Mononuclear cell (primary cell): ENCODE measurements around the gene PRX. TPM values are rescaled to one million over a fixed set of nuclear protein-coding genes. Genes with fewer than 3 reads are reported as not detected.
"Not testable (repeated sequence)": the region's sequence is repeated elsewhere in the genome, so short reads cannot be mapped to it uniquely, and the experiment has no call there.

Experiments used
- H3K27me3 ChIP-seq: 2 replicates; pipeline ENCODE4 v1.6.0; 2011; ENCODE audit warnings: low read length, control low read depth; ENCODE audit not compliant: insufficient read depth
- H3K4me1 ChIP-seq: 2 replicates; pipeline ENCODE4 v1.5.1; 2011; ENCODE audit warnings: mild to moderate bottlenecking, low read length, control low read depth; ENCODE audit not compliant: insufficient read depth
- H3K4me3 ChIP-seq: 2 replicates; pipeline ENCODE4 v1.5.1; 2011; ENCODE audit warnings: mild to moderate bottlenecking, low read length, moderate library complexity
- H3K9me3 ChIP-seq: 2 replicates; pipeline ENCODE4 v1.5.1; 2011; ENCODE audit warnings: low read depth, mild to moderate bottlenecking, control low read depth, low read length
- total RNA-seq: library from RNA; depleted of rRNA; stranded (reverse); fragments of >200 nt; gene quantifications from one replicate; pipeline ENCODE4 v1.2.3, GENCODE V29; 2012

Gene PRX, protein sequence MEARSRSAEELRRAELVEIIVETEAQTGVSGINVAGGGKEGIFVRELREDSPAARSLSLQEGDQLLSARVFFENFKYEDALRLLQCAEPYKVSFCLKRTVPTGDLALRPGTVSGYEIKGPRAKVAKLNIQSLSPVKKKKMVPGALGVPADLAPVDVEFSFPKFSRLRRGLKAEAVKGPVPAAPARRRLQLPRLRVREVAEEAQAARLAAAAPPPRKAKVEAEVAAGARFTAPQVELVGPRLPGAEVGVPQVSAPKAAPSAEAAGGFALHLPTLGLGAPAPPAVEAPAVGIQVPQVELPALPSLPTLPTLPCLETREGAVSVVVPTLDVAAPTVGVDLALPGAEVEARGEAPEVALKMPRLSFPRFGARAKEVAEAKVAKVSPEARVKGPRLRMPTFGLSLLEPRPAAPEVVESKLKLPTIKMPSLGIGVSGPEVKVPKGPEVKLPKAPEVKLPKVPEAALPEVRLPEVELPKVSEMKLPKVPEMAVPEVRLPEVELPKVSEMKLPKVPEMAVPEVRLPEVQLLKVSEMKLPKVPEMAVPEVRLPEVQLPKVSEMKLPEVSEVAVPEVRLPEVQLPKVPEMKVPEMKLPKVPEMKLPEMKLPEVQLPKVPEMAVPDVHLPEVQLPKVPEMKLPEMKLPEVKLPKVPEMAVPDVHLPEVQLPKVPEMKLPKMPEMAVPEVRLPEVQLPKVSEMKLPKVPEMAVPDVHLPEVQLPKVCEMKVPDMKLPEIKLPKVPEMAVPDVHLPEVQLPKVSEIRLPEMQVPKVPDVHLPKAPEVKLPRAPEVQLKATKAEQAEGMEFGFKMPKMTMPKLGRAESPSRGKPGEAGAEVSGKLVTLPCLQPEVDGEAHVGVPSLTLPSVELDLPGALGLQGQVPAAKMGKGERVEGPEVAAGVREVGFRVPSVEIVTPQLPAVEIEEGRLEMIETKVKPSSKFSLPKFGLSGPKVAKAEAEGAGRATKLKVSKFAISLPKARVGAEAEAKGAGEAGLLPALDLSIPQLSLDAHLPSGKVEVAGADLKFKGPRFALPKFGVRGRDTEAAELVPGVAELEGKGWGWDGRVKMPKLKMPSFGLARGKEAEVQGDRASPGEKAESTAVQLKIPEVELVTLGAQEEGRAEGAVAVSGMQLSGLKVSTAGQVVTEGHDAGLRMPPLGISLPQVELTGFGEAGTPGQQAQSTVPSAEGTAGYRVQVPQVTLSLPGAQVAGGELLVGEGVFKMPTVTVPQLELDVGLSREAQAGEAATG (N-terminal part only)
- total RNA-seq, result 1.0 TPM

DNA sequence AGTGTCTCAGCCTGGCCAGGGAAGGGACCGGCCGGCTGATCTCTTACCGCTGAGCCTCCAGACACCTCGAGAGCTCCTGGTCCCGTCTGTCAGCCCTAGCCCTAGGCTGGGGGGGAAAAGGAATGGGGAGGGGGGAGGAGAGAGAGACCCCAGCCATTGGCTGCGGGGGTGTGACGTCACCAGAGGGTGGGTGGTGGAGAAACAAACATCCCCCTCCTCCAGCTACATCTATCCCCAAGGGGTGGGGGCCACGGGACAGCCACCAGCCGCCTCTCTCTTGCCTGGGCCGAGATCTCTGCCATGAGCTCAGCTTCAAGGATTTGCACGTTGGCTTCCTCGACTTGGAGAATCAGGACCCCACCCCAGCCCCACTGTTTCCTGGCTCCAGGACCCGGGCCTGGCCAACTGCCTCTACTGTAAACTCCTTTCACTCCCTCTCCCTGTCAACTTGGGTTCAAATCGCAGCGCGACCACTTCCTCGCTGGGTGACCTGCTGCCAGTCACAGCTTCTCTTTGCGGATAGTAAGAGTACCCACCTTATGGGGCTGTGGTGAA lies at the start of gene PRX:
TSS of gene PRX (minus strand) at position 88 of the 555 bp plus-strand sequence. CDS start 5,446 bp downstream, outside the sequence.
- Histone ChIP-seq H3K9me3 (no peaks in the 10 kb centered on the region), H3K4me1 (peaks cover 24% of the 10 kb centered on the region)

DNA sequence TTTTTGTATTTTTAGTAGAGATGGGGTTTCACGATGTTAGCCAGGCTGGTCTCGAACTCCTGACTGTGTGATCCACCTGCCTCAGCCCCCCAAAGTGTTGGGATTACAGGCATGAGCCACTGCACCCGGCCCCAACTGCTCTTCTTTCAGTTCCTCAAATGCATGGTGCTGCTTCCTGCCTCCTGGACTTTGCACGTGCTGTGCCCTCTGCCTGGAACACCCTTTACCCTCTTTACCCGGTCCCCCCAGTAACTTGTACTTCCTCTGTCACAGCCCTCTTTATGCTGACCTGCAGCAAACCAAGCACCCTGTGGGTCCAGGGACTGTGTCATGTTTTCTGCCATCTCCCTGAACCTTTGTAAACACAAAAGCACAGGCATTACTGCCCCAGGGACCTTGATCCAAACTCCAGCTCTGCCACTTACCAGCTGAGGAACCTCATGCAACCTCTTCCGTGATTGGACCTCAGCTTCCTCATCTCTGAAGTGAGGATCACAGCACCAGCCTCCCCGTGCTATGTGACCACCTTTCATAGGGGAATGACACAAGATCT lies 48.6 kb upstream of the PRX start:
- peaks cover 4% of the 10 kb centered on the region for H3K27me3 ChIP-seq
- H3K4me3 ChIP-seq, result no peak overlapping the region
- H3K9me3 ChIP-seq, result no peaks in the 10 kb centered on the region
- H3K4me1 ChIP-seq, result peaks cover 58% of the 10 kb centered on the region

More for the DNA sequence above, at the start of gene PRX:
- Histone ChIP-seq H3K4me3 (no peak within 1 kb of the TSS), H3K27me3 (no peaks in the 10 kb centered on the region)

DNA sequence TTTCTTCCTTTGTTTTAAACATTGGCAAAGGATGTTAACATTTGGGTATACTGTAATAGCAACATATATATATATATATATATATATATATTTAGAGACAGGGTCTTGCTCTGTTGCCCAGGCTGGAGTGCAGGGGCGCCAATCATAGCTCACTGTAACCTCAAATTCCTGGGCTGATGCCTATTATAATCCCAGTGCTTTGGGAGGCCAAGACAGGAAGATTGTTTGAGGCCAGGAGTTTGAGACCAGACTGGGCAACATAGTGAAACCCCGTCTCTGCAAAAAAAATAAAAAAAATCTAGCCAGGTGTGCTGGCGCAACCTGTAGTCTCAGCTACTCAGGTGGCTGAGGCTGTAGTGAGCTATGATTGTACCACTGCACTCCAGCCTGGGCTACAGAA lies 47.0 kb upstream of the PRX start:
- Histone ChIP-seq H3K4me3 (no peak overlapping the region), H3K9me3 (no peaks in the 10 kb centered on the region), H3K27me3 (no peaks in the 10 kb centered on the region), H3K4me1 (peaks cover 44% of the 10 kb centered on the region)

DNA sequence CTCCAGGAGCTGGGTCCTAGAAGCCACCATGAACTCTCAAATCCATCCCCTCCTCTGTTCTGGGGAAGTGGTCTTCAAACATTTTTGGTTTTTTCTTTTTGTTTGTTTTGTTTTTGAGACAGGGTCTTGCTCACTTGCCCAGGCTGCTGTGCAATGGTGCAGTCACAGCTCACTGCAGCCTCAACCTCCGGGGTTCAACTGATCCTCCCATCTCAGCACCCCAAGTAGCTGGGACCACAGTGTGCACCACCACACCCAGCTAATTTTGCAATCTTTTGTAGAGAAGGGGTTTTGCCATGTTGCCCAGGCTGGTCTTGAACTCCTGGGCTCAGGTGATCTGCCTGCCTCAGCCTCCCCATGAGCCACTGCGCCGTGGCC lies 45.4 kb upstream of the PRX start:
- Histone ChIP-seq H3K27me3 (no peaks in the 10 kb centered on the region), H3K4me3 (no peak overlapping the region), H3K9me3 (no peaks in the 10 kb centered on the region), H3K4me1 (peaks cover 28% of the 10 kb centered on the region)

DNA sequence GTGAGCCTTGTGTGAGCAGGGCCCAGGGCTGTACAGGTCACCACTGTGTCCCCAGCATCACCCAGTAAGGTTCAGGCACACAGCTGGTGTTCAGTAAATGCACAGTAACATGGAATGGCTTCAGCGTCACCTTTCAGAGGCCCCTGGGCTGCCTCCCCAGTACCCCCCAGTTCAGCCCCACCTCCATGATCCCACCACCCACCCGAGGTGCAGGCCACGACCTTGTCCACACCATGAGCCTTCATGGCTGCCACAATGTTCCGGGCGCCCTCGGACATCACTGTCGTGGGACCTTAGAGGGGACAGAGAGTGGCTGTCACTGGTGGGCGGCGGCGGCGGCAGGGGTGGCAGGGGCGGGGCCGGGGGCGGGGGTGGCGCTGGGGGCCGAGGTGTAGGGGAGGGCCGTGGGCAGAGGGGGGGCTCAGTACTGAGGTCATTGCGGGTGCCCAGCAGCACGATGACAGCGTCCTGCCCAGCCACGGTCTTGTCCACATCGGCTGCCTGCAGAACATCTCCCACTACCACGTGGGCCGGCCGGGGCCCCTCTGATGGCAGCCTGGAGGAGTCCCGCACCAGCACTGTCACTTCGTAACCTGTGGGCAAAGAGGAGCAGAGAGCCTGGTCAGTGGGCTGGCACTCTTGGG lies 44.9 kb upstream of the PRX start:
- H3K9me3 ChIP-seq, result no peaks in the 10 kb centered on the region
- H3K4me3 ChIP-seq, result no peak overlapping the region
- H3K4me1 ChIP-seq, result peaks cover 25% of the 10 kb centered on the region
- no peaks in the 10 kb centered on the region for H3K27me3 ChIP-seq

DNA sequence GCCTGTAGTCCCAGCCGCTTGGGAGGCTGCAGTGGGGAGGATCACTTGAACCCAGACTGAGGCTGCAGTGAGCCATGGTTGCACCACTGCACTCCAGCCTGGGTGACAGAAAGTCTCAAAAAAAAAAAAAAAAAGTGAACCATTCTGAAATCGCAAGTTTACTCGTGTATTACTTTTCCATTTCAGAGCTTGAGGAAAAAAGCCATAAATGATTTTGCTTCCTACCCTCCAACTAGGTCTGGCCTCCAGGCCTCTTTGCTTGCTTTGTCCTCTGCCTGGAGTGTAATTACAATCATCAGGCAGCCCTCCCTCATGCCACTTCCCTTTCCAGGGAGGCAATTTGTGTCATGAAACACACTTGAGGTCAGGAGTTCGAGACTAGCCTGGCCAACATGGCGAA lies 43.9 kb upstream of the PRX start:
- no peak overlapping the region for H3K4me3 ChIP-seq
- H3K4me1 ChIP-seq, result peaks cover 15% of the 10 kb centered on the region
- H3K9me3 ChIP-seq, result no peaks in the 10 kb centered on the region
- no peaks in the 10 kb centered on the region for H3K27me3 ChIP-seq

DNA sequence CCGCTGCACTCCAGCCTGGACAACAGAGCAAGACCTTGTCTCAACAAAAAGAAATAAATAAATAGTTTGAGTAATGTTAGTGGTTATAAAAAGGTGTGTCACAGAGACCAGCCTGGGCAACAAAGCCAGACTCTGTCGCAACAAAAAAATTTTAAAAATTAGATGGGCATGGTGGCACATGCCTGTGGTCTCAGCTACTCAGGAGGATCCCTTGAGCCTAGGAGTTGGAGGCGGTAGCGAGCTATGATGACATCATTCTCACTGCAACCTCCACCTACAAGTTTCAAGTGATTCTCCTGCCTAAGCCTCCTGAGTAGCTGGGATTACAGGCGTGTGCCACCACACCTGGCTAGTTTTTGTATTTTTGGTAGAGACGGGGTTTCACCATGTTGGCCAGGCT lies 40.8 kb upstream of the PRX start:
- H3K4me3 ChIP-seq, H3K4me1 ChIP-seq, H3K9me3 ChIP-seq, H3K27me3 ChIP-seq: not testable (repeated sequence)

DNA sequence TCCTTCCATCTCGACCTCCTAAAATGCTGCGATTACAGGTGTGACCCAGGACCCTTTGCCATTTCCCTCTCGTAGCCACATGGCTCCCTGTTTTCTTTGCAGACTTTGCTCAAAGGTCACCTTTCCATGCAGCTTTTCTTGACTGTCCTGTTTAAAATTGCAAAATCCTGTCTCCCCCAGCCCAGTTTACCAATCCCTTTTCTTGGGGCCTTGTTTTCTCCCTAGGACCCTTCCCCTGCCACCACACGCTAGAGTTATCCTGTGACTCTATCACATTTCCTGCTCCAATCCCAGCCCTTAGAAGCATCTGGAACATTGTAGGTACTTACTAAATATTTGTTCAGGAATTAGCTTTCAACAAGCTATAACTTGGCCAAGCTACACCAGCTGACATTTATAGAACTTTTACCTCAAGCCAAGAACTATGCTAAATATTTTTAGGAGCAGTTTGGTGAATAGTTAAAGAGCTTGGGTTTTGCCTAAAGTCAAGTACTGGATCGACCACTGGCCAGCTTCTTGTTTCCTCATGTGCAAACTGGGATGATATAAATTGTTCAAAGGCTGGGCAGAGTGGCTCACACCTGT lies 40.1 kb upstream of the PRX start:
- Histone ChIP-seq H3K9me3 (no peaks in the 10 kb centered on the region), H3K4me3 (no peak overlapping the region), H3K27me3 (no peaks in the 10 kb centered on the region), H3K4me1 (no peaks in the 10 kb centered on the region)

DNA sequence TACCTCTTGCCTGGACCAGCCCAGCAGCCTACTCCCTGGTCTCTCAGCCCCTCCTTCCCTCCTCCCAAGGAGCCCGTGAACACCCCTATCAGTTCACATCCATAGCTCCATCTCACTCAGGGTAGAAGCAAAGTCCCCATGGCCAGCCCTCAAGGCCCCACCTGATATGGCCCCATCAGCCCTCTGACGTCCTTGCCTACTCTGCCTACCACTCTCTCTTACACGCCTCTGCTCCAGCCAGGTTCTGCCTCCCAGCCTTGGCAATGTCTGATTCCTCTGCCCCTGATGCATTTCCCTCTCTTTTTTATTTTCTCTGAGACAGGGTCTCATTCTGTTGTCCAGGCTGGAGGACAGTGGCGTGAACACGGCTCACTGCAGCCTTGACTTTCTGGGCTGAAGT lies 38.8 kb upstream of the PRX start:
- Histone ChIP-seq H3K4me1 (no peaks in the 10 kb centered on the region), H3K9me3 (no peaks in the 10 kb centered on the region), H3K4me3 (no peak overlapping the region), H3K27me3 (no peaks in the 10 kb centered on the region)

DNA sequence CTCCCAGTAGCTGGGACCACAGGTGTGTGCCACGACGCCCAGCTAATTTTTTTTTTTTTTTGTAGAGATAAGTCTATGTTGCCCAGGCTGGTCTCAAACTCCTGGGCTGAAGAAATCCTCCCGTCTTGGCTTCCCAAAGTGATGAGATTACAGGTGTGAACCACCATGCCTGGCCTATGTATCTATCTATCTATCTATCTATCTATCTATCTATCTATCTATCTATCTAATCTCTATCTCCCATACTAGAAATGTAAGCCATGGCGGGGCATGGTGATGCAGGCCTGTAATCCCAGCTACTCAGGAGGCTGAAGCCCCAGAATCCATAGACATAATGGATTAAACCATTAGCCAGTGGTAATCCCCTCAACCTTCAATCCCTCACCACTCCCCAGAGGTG lies 37.5 kb upstream of the PRX start:
- Histone ChIP-seq H3K4me3 (no peak overlapping the region), H3K27me3 (no peaks in the 10 kb centered on the region), H3K9me3 (no peaks in the 10 kb centered on the region), H3K4me1 (no peaks in the 10 kb centered on the region)

DNA sequence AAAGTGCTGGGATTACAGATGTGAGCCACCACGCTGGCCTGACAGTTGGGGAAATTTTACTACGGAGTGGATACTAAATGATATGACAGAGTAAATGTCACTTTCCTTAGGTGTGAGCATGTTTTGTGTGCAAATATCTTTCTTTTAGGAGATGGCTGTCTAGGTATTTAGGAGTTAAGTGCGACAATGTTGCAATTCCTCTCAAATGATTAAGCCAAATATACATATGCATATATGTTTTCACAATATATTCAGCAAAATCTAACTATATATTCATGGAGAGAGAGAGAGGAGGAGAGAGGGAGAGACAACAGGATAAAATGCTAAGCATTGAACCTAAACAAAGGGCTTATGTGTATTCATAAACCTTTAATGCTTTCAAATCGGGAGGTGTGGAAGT lies 36.3 kb upstream of the PRX start:
- H3K27me3 ChIP-seq, result no peaks in the 10 kb centered on the region
- H3K4me3 ChIP-seq, result no peak overlapping the region
- H3K9me3 ChIP-seq, result no peaks in the 10 kb centered on the region
- H3K4me1 ChIP-seq, result peaks cover 5% of the 10 kb centered on the region

DNA sequence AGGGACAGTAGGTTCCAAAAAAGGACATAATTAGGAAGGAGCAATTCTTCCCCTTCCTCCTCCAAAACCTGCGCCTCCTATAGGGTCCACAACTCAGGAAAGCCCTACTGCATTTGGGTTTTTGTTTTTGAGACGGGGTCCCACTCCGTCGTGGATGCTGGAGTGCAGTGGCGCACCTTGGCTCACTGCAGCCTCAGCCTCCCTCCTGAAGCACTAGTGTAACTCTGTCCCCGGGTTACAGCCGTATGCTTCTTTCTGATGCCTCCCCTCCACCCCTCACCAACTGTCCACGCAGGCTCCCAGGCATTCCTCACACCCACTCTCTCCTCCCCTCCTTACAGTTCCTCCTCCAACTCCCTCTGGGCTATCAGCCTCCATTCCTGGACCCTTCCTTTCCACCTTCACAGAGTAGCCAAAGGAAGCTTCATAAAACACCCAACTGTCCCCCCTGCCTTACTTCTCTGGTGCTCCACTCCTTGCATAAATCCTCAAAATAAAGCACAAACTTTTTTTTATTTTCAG lies 33.1 kb upstream of the PRX start:
- Histone ChIP-seq H3K27me3 (no peaks in the 10 kb centered on the region), H3K4me3 (no peak overlapping the region), H3K4me1 (peaks cover 21% of the 10 kb centered on the region), H3K9me3 (no peaks in the 10 kb centered on the region)

DNA sequence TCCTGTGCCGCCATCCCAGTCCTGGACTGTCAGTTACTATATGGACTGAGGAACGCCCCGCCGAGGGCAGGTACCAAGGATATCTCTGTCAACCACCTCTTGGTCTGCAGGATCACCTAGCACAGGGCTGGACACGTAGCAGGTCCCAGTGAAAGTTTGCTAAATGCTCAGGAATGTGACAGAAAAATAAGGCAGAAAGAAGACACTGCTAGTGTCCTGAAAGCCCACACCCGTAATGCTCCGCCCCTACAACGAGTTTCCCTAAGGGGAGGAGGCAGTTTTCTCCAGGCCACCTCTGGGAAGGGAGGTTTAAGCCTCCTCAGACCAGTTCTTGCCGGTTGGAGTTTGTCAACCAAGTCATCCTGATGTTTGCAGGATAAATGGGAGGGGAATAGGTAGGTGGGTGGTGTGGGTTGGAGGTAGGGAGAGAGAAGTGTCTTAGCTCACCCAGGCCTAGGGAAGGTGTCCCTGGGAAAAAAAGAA lies 32.6 kb upstream of the PRX start:
- H3K27me3 ChIP-seq, result no peaks in the 10 kb centered on the region
- no peak overlapping the region for H3K4me3 ChIP-seq

More for the DNA sequence above, 32.6 kb upstream of the PRX start:
- no peaks in the 10 kb centered on the region for H3K9me3 ChIP-seq
- H3K4me1 ChIP-seq, result peaks cover 22% of the 10 kb centered on the region
